ENCODE data around the gene ZNF474.

Gene ZNF474

DNA sequence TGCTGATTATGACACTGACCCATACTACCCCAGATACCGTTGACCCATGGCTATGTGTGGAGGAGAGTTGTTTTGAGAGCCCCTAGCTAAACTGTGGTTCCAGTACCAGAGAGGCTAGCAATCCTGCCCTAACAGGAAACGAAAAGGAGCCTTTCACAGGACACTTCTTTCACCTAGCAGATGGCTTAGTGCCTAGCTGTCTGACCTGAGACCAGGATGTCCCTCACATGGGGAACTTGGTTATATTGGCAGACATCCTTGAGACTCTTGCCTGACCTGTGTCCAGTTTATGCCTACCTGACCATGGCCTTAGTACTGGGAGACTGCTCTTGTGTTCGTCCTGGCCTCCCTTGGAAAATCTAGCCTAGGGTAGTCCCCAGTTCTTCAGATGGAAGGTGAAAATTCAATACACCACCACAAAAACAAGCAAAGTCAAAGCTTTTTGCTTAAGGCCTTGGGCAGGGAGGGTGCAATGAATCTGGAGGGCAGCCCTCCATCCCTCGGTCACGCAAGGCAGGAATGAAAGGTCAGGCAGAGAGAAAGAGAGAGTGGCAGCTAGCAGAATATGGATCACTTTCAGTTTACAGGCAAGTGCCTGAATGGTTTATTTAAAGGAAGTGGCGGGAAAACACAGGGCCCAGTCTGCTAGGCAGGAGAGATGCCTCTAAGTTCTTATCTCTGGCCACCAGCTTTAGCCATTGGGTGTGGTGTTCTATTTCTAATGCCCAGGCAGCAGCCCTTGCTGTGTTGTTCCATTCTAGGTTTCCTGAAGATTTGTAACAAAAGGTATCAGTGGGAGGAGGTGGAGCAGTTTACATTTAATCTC, 16.4 kb upstream of the ZNF474 start:
- no peak for TF ChIP-seq GABPA (IDR thresholded peaks at IDR 0.05; ENCODE audit: low read depth)
- no peaks in the 10 kb centered on the region for H3K27me3 ChIP-seq (ENCODE audit: insufficient read depth, poor library complexity, severe bottlenecking)
- no peak overlapping the region for H3K27ac ChIP-seq (replicated peaks)
- no peak for DNase-seq (ENCODE audit: low read depth in 1 of 2, low spot score in 1 of 2)
- H3K4me3 ChIP-seq (replicated peaks; ENCODE audit: insufficient read depth, low read length): no peak overlapping the region

DNA sequence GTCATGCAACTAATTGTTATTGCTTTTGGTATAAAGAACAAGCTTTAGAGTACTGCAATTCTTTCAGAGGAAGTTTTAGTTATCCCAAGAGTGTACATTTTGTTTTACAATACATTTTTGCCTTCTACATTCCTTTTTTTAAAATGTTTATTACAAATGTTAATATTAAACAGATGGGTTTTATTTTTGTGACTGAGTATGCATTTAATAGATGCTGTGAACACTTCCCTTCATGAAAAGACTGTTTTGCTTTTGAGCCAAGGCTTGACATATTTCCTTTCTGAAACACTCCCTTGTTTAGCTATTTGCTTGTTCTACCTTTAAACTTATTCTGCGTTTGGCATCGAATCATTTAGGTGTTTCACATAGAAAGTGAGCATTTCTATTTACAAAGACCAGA, 14.8 kb upstream of the ZNF474 start:
- H3K27me3 ChIP-seq (ENCODE audit: insufficient read depth, poor library complexity, severe bottlenecking): no peaks in the 10 kb centered on the region
- no peak overlapping the region for H3K4me3 ChIP-seq (replicated peaks; ENCODE audit: insufficient read depth, low read length)
- no peak for TF ChIP-seq SPI1 (IDR thresholded peaks at IDR 0.05; ENCODE audit: borderline replicate concordance, low read depth)
- TF ChIP-seq CTCF (IDR thresholded peaks at IDR 0.05; ENCODE audit: insufficient read depth, low read length): no peak
- no peak for TF ChIP-seq POLR2AphosphoS5 (IDR thresholded peaks at IDR 0.05; ENCODE audit: low read depth)
- no peak for TF ChIP-seq GABPA (IDR thresholded peaks at IDR 0.05; ENCODE audit: low read depth)
- TF ChIP-seq, protein P1, sequence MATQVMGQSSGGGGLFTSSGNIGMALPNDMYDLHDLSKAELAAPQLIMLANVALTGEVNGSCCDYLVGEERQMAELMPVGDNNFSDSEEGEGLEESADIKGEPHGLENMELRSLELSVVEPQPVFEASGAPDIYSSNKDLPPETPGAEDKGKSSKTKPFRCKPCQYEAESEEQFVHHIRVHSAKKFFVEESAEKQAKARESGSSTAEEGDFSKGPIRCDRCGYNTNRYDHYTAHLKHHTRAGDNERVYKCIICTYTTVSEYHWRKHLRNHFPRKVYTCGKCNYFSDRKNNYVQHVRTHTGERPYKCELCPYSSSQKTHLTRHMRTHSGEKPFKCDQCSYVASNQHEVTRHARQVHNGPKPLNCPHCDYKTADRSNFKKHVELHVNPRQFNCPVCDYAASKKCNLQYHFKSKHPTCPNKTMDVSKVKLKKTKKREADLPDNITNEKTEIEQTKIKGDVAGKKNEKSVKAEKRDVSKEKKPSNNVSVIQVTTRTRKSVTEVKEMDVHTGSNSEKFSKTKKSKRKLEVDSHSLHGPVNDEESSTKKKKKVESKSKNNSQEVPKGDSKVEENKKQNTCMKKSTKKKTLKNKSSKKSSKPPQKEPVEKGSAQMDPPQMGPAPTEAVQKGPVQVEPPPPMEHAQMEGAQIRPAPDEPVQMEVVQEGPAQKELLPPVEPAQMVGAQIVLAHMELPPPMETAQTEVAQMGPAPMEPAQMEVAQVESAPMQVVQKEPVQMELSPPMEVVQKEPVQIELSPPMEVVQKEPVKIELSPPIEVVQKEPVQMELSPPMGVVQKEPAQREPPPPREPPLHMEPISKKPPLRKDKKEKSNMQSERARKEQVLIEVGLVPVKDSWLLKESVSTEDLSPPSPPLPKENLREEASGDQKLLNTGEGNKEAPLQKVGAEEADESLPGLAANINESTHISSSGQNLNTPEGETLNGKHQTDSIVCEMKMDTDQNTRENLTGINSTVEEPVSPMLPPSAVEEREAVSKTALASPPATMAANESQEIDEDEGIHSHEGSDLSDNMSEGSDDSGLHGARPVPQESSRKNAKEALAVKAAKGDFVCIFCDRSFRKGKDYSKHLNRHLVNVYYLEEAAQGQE (IDR thresholded peaks at IDR 0.05; ENCODE audit: insufficient replicate concordance, low read depth): no peak
- no peak overlapping the region for H3K27ac ChIP-seq (replicated peaks)
- DNase-seq (ENCODE audit: low read depth in 1 of 2, low spot score in 1 of 2): no peak

GRCh38 chr5:122118356-122118948, 10.9 kb upstream of the ZNF474 start:
- Histone ChIP-seq H3K27ac (replicated peaks) (no peak overlapping the region), H3K27me3 (ENCODE audit: insufficient read depth, poor library complexity, severe bottlenecking) (no peaks in the 10 kb centered on the region), H3K4me3 (replicated peaks; ENCODE audit: insufficient read depth, low read length) (no peak overlapping the region)
- no peak for DNase-seq (ENCODE audit: low read depth in 1 of 2, low spot score in 1 of 2)
- TF ChIP-seq, protein P1 (IDR thresholded peaks at IDR 0.05; ENCODE audit: insufficient replicate concordance, low read depth): no peak
- TF ChIP-seq GABPA (IDR thresholded peaks at IDR 0.05; ENCODE audit: low read depth): no peak
- no peak for TF ChIP-seq CTCF (IDR thresholded peaks at IDR 0.05; ENCODE audit: insufficient read depth, low read length)
- TF ChIP-seq POLR2AphosphoS5 (IDR thresholded peaks at IDR 0.05; ENCODE audit: low read depth): no peak
- no peak for TF ChIP-seq SPI1 (IDR thresholded peaks at IDR 0.05; ENCODE audit: borderline replicate concordance, low read depth)

DNA sequence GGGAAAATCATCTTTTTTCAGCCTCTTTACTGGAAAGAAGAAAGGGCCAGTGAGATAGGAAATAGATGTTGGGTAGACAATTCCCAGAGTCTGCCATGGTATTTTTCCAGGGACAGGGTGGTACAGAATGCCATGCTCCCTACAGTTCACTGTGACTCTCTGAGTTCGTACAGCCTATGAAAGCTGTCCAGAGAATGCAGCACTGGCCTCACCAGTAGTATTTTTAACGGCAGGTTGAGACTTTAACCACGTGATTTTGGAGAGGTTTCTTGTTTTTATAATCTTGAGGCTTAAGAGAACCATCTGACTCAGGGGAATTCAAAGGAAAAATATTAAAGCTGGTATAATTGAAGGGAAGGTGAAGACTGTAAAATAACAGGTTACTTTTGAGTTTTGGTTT, 10.1 kb upstream of the ZNF474 start:
- DNase-seq (ENCODE audit: low read depth in 1 of 2, low spot score in 1 of 2): no peak
- Histone ChIP-seq H3K4me3 (replicated peaks; ENCODE audit: insufficient read depth, low read length) (no peak overlapping the region), H3K27me3 (ENCODE audit: insufficient read depth, poor library complexity, severe bottlenecking) (no peaks in the 10 kb centered on the region), H3K27ac (replicated peaks) (no peak overlapping the region)
- no peak for TF ChIP-seq GABPA (IDR thresholded peaks at IDR 0.05; ENCODE audit: low read depth)
- TF ChIP-seq, protein P1 (IDR thresholded peaks at IDR 0.05; ENCODE audit: insufficient replicate concordance, low read depth): no peak
- no peak for TF ChIP-seq POLR2AphosphoS5 (IDR thresholded peaks at IDR 0.05; ENCODE audit: low read depth)
- no peak for TF ChIP-seq SPI1 (IDR thresholded peaks at IDR 0.05; ENCODE audit: borderline replicate concordance, low read depth)
- no peak for TF ChIP-seq CTCF (IDR thresholded peaks at IDR 0.05; ENCODE audit: insufficient read depth, low read length)
